Skeletal muscle tissue (tissue), 4 donors: Measurements from ENCODE around the gene MED8. TPM values are rescaled to one million over a fixed set of nuclear protein-coding genes. Genes with fewer than 3 reads are reported as not detected.
"Not testable (repeated sequence)": the region's sequence is repeated elsewhere in the genome, so short reads cannot be mapped to it uniquely, and the experiment has no call there.

Experiments used
- H3K27ac ChIP-seq: one replicate; pipeline ENCODE4 v1.7.0; 2013; ENCODE audit warnings: mild to moderate bottlenecking, low read depth, low read length, inconsistent platforms
- H3K27me3 ChIP-seq, 3 donors: one replicate each; pipeline ENCODE4 v1.7.0; 2013; ENCODE audit warnings: low read length in 3 of 3; ENCODE audit not compliant: control insufficient read depth in 3 of 3, insufficient read depth in 3 of 3
- H3K36me3 ChIP-seq, 3 donors: one replicate each; pipeline ENCODE4 v1.7.0; 2013; ENCODE audit warnings: low read length in 3 of 3; ENCODE audit not compliant: control insufficient read depth in 3 of 3, insufficient read depth in 3 of 3
- H3K4me1 ChIP-seq, 3 donors: one replicate each; pipeline ENCODE4 v1.7.0; 2013; ENCODE audit warnings: low read length in 3 of 3, mild to moderate bottlenecking in 3 of 3; ENCODE audit not compliant: control insufficient read depth in 3 of 3, insufficient read depth in 3 of 3
- H3K4me3 ChIP-seq, 3 donors: one replicate each; pipeline ENCODE4 v1.7.0; 2013; ENCODE audit warnings: low read length in 3 of 3
- H3K9ac ChIP-seq, 3 donors: one replicate each; pipeline ENCODE4 v1.7.0; 2013; ENCODE audit warnings: low read length in 3 of 3, mild to moderate bottlenecking in 3 of 3, moderate library complexity in 2 of 3, low read depth in 1 of 3
- H3K9me3 ChIP-seq, 3 donors: one replicate each; pipeline ENCODE4 v1.7.0; 2013; ENCODE audit warnings: low read length in 3 of 3; ENCODE audit not compliant: control insufficient read depth in 3 of 3
- total RNA-seq: library from RNA; depleted of rRNA; stranded (reverse); fragments of >200 nt; gene quantifications from one replicate; pipeline ENCODE4 v1.2.3, GENCODE V29; 2014
- donor health status: Osteomylitis.

Gene MED8
- total RNA-seq, 1 donor from 2014 or later = 34.4 TPM

- Histone ChIP-seq H3K27ac (no peak overlapping the region), H3K9ac (no peak overlapping the region), H3K36me3 (peaks cover 30 to 36% (median 32%) of the 10 kb centered on the region in 3 donors), H3K9me3 (no peaks in the 10 kb centered on the region), H3K27me3 (no peaks in the 10 kb centered on the region), H3K4me3 (no peak overlapping the region), H3K4me1 (peaks cover 0 to under 1% (median 0%) of the 10 kb centered on the region in 3 donors)
These were observed 21.0 kb upstream of the MED8 start for GRCh38 chr1:43410571-43410970.

GRCh38 chr1:43405876-43406234 is 16.3 kb upstream of the MED8 start:
- Histone ChIP-seq H3K4me3 (no peak overlapping the region), H3K9me3 (no peaks in the 10 kb centered on the region), H3K27ac (no peak overlapping the region), H3K27me3 (no peaks in the 10 kb centered on the region), H3K4me1 (peaks cover 0 to 3% (median 0%) of the 10 kb centered on the region in 3 donors), H3K9ac (peak overlapping the region in 1 of 3 donors; percentile 51), H3K36me3 (peaks cover 37 to 49% (median 40%) of the 10 kb centered on the region in 3 donors)

DNA sequence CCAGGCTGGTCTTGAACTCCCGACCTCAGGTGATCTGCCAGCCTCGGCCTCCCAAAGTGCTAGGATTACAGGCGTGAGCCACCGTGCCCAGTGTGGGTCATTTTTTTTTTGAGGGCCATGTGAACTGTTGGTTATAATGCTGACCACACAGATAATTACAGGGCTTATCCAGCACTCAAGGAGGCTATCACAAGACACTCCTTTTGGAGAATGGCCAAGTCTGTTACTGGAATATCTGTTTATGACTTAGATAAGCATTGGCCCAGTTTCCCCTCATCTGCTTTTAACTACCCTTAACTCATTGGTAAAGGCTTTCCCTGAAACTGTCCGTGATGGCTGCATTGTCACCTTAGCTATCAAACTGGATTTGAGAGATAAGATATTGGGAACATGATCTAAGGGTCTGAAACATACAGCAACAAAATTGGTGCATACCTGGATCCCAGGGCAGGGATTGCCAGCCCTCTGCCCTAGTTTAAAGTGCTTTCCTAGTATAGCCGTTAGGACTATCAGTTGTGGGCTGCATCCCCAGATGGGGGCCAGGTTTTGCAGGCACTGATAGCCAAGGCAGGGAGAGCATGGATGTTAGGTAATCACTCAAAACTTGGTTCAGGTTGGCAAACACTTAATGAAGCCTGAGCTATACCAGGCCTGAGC is 15.7 kb upstream of the MED8 start:
- H3K9ac ChIP-seq = peak overlapping the region in 1 of 3 donors; percentile 51
- H3K36me3 ChIP-seq = peaks cover 37 to 48% (median 40%) of the 10 kb centered on the region in 3 donors
- H3K4me1 ChIP-seq = peaks cover 0 to 3% (median 0%) of the 10 kb centered on the region in 3 donors
- H3K27ac ChIP-seq = no peak overlapping the region
- no peaks in the 10 kb centered on the region for H3K27me3 ChIP-seq
- no peaks in the 10 kb centered on the region for H3K9me3 ChIP-seq
- no peak overlapping the region for H3K4me3 ChIP-seq

- Histone ChIP-seq H3K9me3 (no peaks in the 10 kb centered on the region), H3K27me3 (no peaks in the 10 kb centered on the region), H3K27ac (no peak overlapping the region), H3K4me1 (peaks cover 0 to 3% (median 0%) of the 10 kb centered on the region in 3 donors), H3K4me3 (no peak overlapping the region), H3K9ac (no peak overlapping the region), H3K36me3 (peaks cover 37 to 48% (median 40%) of the 10 kb centered on the region in 3 donors)
These were observed 14.8 kb upstream of the MED8 start for GRCh38 chr1:43404353-43404752.

- no peaks in the 10 kb centered on the region for H3K27me3 ChIP-seq
- no peak overlapping the region for H3K4me3 ChIP-seq
- H3K9ac ChIP-seq = no peak overlapping the region
- peaks cover 0 to 3% (median 0%) of the 10 kb centered on the region in 3 donors for H3K4me1 ChIP-seq
- H3K27ac ChIP-seq = no peak overlapping the region
- peaks cover 26 to 40% (median 31%) of the 10 kb centered on the region in 3 donors for H3K36me3 ChIP-seq
- H3K9me3 ChIP-seq = no peaks in the 10 kb centered on the region
These were observed 12.7 kb upstream of the MED8 start for GRCh38 chr1:43402089-43402865.

GRCh38 chr1:43400441-43400840 is 10.8 kb upstream of the MED8 start:
- H3K36me3 ChIP-seq = peaks cover 14 to 28% (median 27%) of the 10 kb centered on the region in 3 donors
- not testable (repeated sequence) for H3K27ac ChIP-seq, H3K27me3 ChIP-seq, H3K9ac ChIP-seq, H3K4me3 ChIP-seq, H3K9me3 ChIP-seq, H3K4me1 ChIP-seq

- Histone ChIP-seq H3K27me3 (no peaks in the 10 kb centered on the region), H3K9me3 (no peaks in the 10 kb centered on the region), H3K9ac (no peak overlapping the region), H3K36me3 (peaks cover 0 to 12% (median 8%) of the 10 kb centered on the region in 3 donors), H3K4me1 (no peaks in the 10 kb centered on the region), H3K4me3 (no peak overlapping the region), H3K27ac (no peak overlapping the region)
These were observed 8.6 kb upstream of the MED8 start for GRCh38 chr1:43398227-43398626.

DNA sequence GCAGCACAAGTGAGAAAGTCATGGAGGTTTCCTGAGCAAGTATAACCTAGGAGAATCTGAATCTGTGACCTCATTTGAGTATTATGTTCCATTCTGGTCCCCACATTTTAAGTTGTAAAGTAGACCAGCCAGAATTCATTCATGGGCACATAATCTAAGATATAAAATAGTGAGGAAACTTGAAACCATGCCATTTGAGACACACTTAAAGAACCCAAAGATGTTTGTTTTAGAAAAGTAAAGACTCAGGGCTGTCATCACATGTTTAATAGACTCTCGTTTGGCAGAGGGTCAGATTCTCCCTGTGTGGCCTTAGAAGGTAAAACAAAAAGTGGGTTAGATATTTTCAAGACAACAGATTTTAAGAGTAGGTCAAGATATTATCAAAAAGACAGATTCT is 6.5 kb upstream of the MED8 start:
- no peaks in the 10 kb centered on the region for H3K9me3 ChIP-seq
- peaks cover 0 to 7% (median 3%) of the 10 kb centered on the region in 3 donors for H3K36me3 ChIP-seq
- H3K27ac ChIP-seq = no peak overlapping the region
- peaks cover 0 to 4% (median 2%) of the 10 kb centered on the region in 3 donors for H3K4me1 ChIP-seq
- no peak overlapping the region for H3K9ac ChIP-seq
- no peaks in the 10 kb centered on the region for H3K27me3 ChIP-seq
- no peak overlapping the region for H3K4me3 ChIP-seq

DNA sequence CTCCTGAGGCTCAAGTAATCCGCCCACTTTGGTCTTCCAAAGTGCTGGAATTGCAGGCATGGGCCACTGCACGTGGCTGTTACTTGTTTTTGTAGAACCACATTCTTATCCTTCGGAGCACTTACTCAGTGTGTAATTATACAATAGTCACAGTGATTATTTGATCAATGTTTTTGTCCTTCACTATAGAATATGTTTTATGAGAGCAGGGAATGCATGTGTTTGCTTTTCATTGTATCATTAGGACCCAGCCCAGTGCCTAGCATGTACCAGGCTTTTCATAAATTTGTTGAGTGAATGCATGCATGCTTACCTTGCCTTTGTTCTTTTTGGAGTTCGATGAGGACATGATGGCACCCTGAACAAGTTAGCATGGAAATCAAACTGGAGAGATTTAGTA is 5.9 kb upstream of the MED8 start:
- Histone ChIP-seq H3K36me3 (peaks cover 0 to 7% (median 3%) of the 10 kb centered on the region in 3 donors), H3K4me1 (peaks cover 5 to 10% (median 7%) of the 10 kb centered on the region in 3 donors), H3K4me3 (no peak overlapping the region), H3K27me3 (no peaks in the 10 kb centered on the region), H3K9me3 (no peaks in the 10 kb centered on the region), H3K9ac (no peak overlapping the region), H3K27ac (no peak overlapping the region)

GRCh38 chr1:43392702-43393101 is 3.1 kb upstream of the MED8 start:
- H3K27ac ChIP-seq = no peak overlapping the region
- H3K9me3 ChIP-seq = no peaks in the 10 kb centered on the region
- H3K36me3 ChIP-seq = peaks cover 0 to 7% (median 5%) of the 10 kb centered on the region in 3 donors
- H3K9ac ChIP-seq = no peak overlapping the region
- H3K4me1 ChIP-seq = peaks cover 22 to 26% (median 25%) of the 10 kb centered on the region in 3 donors
- no peak overlapping the region for H3K4me3 ChIP-seq
- no peaks in the 10 kb centered on the region for H3K27me3 ChIP-seq
